ENCODE data around the gene INHBA. TPM values are rescaled to one million over a fixed set of nuclear protein-coding genes. Genes with fewer than 3 reads are reported as not detected.

The INHBA gene
- total and polyA plus RNA-seq, 9 of the 15 experiments (the other 6 are each of a cell fraction or from before 2014, with no cell fraction given): 0.02 to 0.04 TPM; not detected in 7

- H3K9ac ChIP-seq (ENCODE audit: insufficient read depth in 1 of 2, low read depth in 2 of 2, low read length in 2 of 2): no peak overlapping the region
- CTCF ChIA-PET (ENCODE audit: low intra/inter-chr PET ratio): no interaction called here
- H2AFZ ChIP-seq (ENCODE audit: low read depth, low read length): no peak overlapping the region
- no peak overlapping the region for H3K4me3 ChIP-seq
- intact Hi-C loops (cut with micrococcal nuclease): no loop called here
- H3K4me2 ChIP-seq (ENCODE audit: insufficient read depth, low read length): no peak overlapping the region
- no peaks in the 10 kb centered on the region for H4K20me1 ChIP-seq (replicated peaks; ENCODE audit: control insufficient read depth, insufficient read depth, low read length)
- no peaks in the 10 kb centered on the region for H3K9me3 ChIP-seq (replicated peaks; ENCODE audit: control insufficient read depth, insufficient read depth, low read depth, low read length)
- FAIRE-seq (no peak), DNase-seq (ENCODE audit: extremely low read depth in 1 of 4, low spot score in 3 of 4) (no peak), ATAC-seq (no peak)
- POLR2A ChIA-PET: no interaction called here
- no peaks in the 10 kb centered on the region for H3K9me1 ChIP-seq (ENCODE audit: control insufficient read depth, insufficient read depth, low read length)
- no peaks in the 10 kb centered on the region for H3K4me1 ChIP-seq (replicated peaks in 1 of 2; ENCODE audit: control insufficient read depth in 2 of 2, insufficient read depth in 2 of 2, low read length in 2 of 2)
- WGBS (ENCODE audit: insufficient coverage, low coverage, missing lambda C conversion rate): 0% methylated on average over 2 of the region's 2 CpGs
- no peak overlapping the region for H3K27ac ChIP-seq (ENCODE audit: extremely low read depth, low read depth, low read length)
- no TSS peak for BruUV-seq (replicated peaks)
- H3K27me3 ChIP-seq (ENCODE audit: control insufficient read depth in 2 of 2, insufficient read depth in 2 of 2, low read length in 2 of 2): no peaks in the 10 kb centered on the region
- no peak for TF ChIP-seq ZNF140 (CRISPR knock-in tag; IDR thresholded peaks at IDR 0.05)
- TF ChIP-seq ZNF217 (CRISPR knock-in tag; IDR thresholded peaks at IDR 0.05): no peak
- no peak for TF ChIP-seq RREB1 (CRISPR knock-in tag; IDR thresholded peaks at IDR 0.05)
- TF ChIP-seq ZNF589 (CRISPR knock-in tag; IDR thresholded peaks at IDR 0.05; ENCODE audit: low read depth): no peak
- no peak for TF ChIP-seq ZNF174 (CRISPR knock-in tag; IDR thresholded peaks at IDR 0.05)
- TF ChIP-seq CTCF (IDR thresholded peaks at IDR 0.05 in 2 of 3, conservative IDR thresholded peaks at IDR 0.05 in 1 of 3; ENCODE audit: insufficient read depth in 2 of 3, low read depth in 1 of 3, low read length in 3 of 3): no peak
- TF ChIP-seq TCF7 (IDR thresholded peaks at IDR 0.05; ENCODE audit: borderline replicate concordance): no peak
- TF ChIP-seq NR2C2 (CRISPR knock-in tag; IDR thresholded peaks at IDR 0.05): no peak
- TF ChIP-seq NR2C2 (tag; IDR thresholded peaks at IDR 0.05): no peak
- no peak for TF ChIP-seq RCOR1 (IDR thresholded peaks at IDR 0.05; ENCODE audit: borderline replicate concordance in 1 of 2, low read depth in 2 of 2, low read length in 2 of 2)
- no peak for TF ChIP-seq NFRKB (IDR thresholded peaks at IDR 0.05; ENCODE audit: low read depth)
- no peak for TF ChIP-seq ZNF239 (CRISPR knock-in tag; IDR thresholded peaks at IDR 0.05)
- no peaks in the 10 kb centered on the region for H3K36me3 ChIP-seq (ENCODE audit: control insufficient read depth, insufficient read depth, low read length)
- in situ Hi-C loops (cut with MboI): no loop called here
- no peaks in the 10 kb centered on the region for H3K79me2 ChIP-seq (ENCODE audit: control insufficient read depth, insufficient read depth, low read length)
These were observed 14.0 kb downstream of the INHBA start for GRCh38 chr7:41688906-41689305.
